Stimulated activated CD4-positive, alpha-beta T cell treated with anti-CD3 and anti-CD28 coated beads, Interleukin-2, amount 100 ng/mL, for 48 hours (primary cell): ENCODE results near the gene FAM184B.
"Not testable (repeated sequence)": the region's sequence is repeated elsewhere in the genome, so short reads cannot be mapped to it uniquely, and the experiment has no call there.

ENCODE experiments used
- DNase-seq, 2 donors: peaks; one replicate each; pipeline ENCODE4 v3.0.0-alpha.2; 2020

Gene FAM184B

GRCh38 chr4:17681281-17682221 lies 99.9 kb downstream of the FAM184B start:
- DNase-seq = no peak

- DNase-seq = no peak
Observed at GRCh38 chr4:17680559-17681280, 100.7 kb downstream of the FAM184B start.

GRCh38 chr4:17670423-17670822 lies 111.0 kb downstream of the FAM184B start:
- no peak for DNase-seq

- no peak for DNase-seq
Observed at GRCh38 chr4:17667653-17668201, 113.7 kb downstream of the FAM184B start.

GRCh38 chr4:17667253-17667652 lies 114.2 kb downstream of the FAM184B start:
- no peak for DNase-seq

- DNase-seq = no peak
Observed at GRCh38 chr4:17665852-17666251, 115.6 kb downstream of the FAM184B start.

- no peak for DNase-seq
Observed at GRCh38 chr4:17665346-17665745, 116.1 kb downstream of the FAM184B start.

GRCh38 chr4:17664755-17665154 lies 116.7 kb downstream of the FAM184B start:
- no peak for DNase-seq

- no peak for DNase-seq
Observed at GRCh38 chr4:17662694-17663093, 118.7 kb downstream of the FAM184B start.

- not testable (repeated sequence) for DNase-seq
Observed at GRCh38 chr4:17659196-17659595, 122.2 kb downstream of the FAM184B start.

GRCh38 chr4:17657849-17658248 lies 123.6 kb downstream of the FAM184B start:
- no peak for DNase-seq

GRCh38 chr4:17657090-17657489 lies 124.3 kb downstream of the FAM184B start:
- DNase-seq = no peak

GRCh38 chr4:17654701-17655100 lies 126.7 kb downstream of the FAM184B start:
- no peak for DNase-seq

- DNase-seq = no peak
Observed at GRCh38 chr4:17650406-17650805, 131.0 kb downstream of the FAM184B start.

GRCh38 chr4:17647927-17648326 lies 133.5 kb downstream of the FAM184B start:
- DNase-seq = no peak

GRCh38 chr4:17647176-17647806 lies 134.1 kb downstream of the FAM184B start:
- DNase-seq = no peak

GRCh38 chr4:17646693-17647092 lies 134.7 kb downstream of the FAM184B start:
- DNase-seq = no peak

GRCh38 chr4:17642398-17642783 lies 139.0 kb downstream of the FAM184B start:
- no peak for DNase-seq

GRCh38 chr4:17639136-17639535 lies 142.3 kb downstream of the FAM184B start:
- DNase-seq = no peak

- peak; percentile 73 to 74 for DNase-seq
Observed at GRCh38 chr4:17636696-17637622, 144.5 kb downstream of the FAM184B start.

- DNase-seq = no peak
Observed at GRCh38 chr4:17636341-17636695, 145.1 kb downstream of the FAM184B start.

GRCh38 chr4:17635056-17635455 lies 146.4 kb downstream of the FAM184B start:
- no peak for DNase-seq
